COR-L47 (cell line): ENCODE data around the gene MTHFSD.

Experiments used
- DNase-seq: peaks from one replicate; lab custom pipeline; 2025; lab: John Stamatoyannopoulos, UW

MTHFSD gene

GRCh38 chr16:86550281-86550680, 4.8 kb downstream of the MTHFSD start:
- no peak for DNase-seq

GRCh38 chr16:86549893-86550190, 5.2 kb downstream of the MTHFSD start:
- no peak for DNase-seq

- DNase-seq: no peak
These were observed 5.8 kb downstream of the MTHFSD start for GRCh38 chr16:86549076-86549892.

GRCh38 chr16:86547286-86547685, 7.7 kb downstream of the MTHFSD start:
- DNase-seq: no peak

- DNase-seq: no peak
These were observed 8.4 kb downstream of the MTHFSD start for GRCh38 chr16:86546638-86547013.

GRCh38 chr16:86545954-86546637, 8.9 kb downstream of the MTHFSD start:
- no peak for DNase-seq

- DNase-seq: no peak
These were observed 9.6 kb downstream of the MTHFSD start for GRCh38 chr16:86545481-86545880.

- DNase-seq: no peak
These were observed 12.0 kb downstream of the MTHFSD start for GRCh38 chr16:86542756-86543750.

- no peak for DNase-seq
These were observed 13.5 kb downstream of the MTHFSD start for GRCh38 chr16:86541560-86541959.

GRCh38 chr16:86540894-86541293, 14.1 kb downstream of the MTHFSD start:
- DNase-seq: no peak

GRCh38 chr16:86538196-86538780, 16.7 kb downstream of the MTHFSD start:
- DNase-seq: no peak

GRCh38 chr16:86537486-86537885, 17.5 kb downstream of the MTHFSD start:
- DNase-seq: no peak

GRCh38 chr16:86536621-86537020, 18.4 kb downstream of the MTHFSD start:
- DNase-seq: no peak

- DNase-seq: no peak
These were observed 20.0 kb downstream of the MTHFSD start for GRCh38 chr16:86534779-86535615.

- DNase-seq: no peak
These were observed 21.2 kb downstream of the MTHFSD start for GRCh38 chr16:86533767-86534351.

GRCh38 chr16:86533076-86533475, 22.0 kb downstream of the MTHFSD start:
- DNase-seq: no peak

GRCh38 chr16:86532526-86532815, 22.6 kb downstream of the MTHFSD start:
- no peak for DNase-seq

GRCh38 chr16:86531641-86532525, 23.2 kb downstream of the MTHFSD start:
- no peak for DNase-seq

GRCh38 chr16:86531191-86531545, 23.9 kb downstream of the MTHFSD start:
- no peak for DNase-seq
